ENCODE measurements around the gene OR4D10. TPM values are rescaled to one million over a fixed set of nuclear protein-coding genes. Genes with fewer than 3 reads are reported as not detected.
A peak's percentile ranks its signal among the peaks of the same experiment; 100 is the strongest.
"Not testable (repeated sequence)": the region's sequence is repeated elsewhere in the genome, so short reads cannot be mapped to it uniquely, and the experiment has no call there.

Gene OR4D10
- total RNA-seq, 4 donors from 2014 or later = not detected

DNA sequence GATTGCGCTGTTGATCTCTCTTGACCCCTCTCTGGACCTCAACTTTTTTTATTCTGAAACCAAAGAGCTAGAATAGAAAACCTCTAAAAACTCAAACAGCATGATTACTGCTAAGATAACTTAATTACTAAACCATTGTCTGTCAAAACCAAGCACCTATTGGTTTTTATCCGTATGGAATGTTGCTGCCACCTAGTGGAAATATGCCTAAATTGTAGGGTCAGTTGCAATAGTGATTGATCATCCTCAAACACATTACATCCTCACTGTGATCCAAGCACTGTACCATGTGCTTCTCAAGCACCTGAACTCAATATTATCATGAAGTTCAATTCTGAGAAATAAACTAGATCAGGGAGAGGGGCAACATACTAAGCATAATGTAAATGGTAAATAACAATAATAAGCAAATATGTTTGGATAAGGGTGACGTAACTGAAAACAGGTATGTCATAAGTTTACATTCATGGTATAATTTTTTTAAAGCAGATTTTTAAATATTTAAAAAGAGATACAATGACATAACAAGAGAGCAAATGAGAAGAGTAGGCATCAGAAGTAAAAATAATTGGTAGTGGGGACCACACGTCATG lies 43.1 kb upstream of the OR4D10 start:
- no peak for TF ChIP-seq POLR2A (IDR thresholded peaks at IDR 0.05)
- TF ChIP-seq, protein P1, sequence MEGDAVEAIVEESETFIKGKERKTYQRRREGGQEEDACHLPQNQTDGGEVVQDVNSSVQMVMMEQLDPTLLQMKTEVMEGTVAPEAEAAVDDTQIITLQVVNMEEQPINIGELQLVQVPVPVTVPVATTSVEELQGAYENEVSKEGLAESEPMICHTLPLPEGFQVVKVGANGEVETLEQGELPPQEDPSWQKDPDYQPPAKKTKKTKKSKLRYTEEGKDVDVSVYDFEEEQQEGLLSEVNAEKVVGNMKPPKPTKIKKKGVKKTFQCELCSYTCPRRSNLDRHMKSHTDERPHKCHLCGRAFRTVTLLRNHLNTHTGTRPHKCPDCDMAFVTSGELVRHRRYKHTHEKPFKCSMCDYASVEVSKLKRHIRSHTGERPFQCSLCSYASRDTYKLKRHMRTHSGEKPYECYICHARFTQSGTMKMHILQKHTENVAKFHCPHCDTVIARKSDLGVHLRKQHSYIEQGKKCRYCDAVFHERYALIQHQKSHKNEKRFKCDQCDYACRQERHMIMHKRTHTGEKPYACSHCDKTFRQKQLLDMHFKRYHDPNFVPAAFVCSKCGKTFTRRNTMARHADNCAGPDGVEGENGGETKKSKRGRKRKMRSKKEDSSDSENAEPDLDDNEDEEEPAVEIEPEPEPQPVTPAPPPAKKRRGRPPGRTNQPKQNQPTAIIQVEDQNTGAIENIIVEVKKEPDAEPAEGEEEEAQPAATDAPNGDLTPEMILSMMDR (IDR thresholded peaks at IDR 0.05) = peak; percentile 66 to 78 (median 71)
- Histone ChIP-seq H3K27ac (no peak overlapping the region), H3K4me3 (no peak overlapping the region), H3K9me3 (no peaks in the 10 kb centered on the region), H3K4me1 (no peaks in the 10 kb centered on the region), H3K27me3 (no peaks in the 10 kb centered on the region), H3K36me3 (no peaks in the 10 kb centered on the region)
- peak in 2 of 3 donors; percentile 33 to 56 for DNase-seq

- no peaks in the 10 kb centered on the region for H3K9me3 ChIP-seq
- DNase-seq = no peak
- no peaks in the 10 kb centered on the region for H3K27me3 ChIP-seq
- TF ChIP-seq POLR2A (IDR thresholded peaks at IDR 0.05) = no peak
- TF ChIP-seq, protein P1 (IDR thresholded peaks at IDR 0.05) = no peak
- H3K4me3 ChIP-seq = no peak within 1 kb of the TSS
- no peak within 1 kb of the TSS for H3K27ac ChIP-seq
- no peaks in the 10 kb centered on the region for H3K36me3 ChIP-seq
- H3K4me1 ChIP-seq = no peaks in the 10 kb centered on the region
Measured at GRCh38 chr11:59436169-59436568, 36.9 kb upstream of the OR4D10 start, which contains the start of gene OR5A1. TSS of gene OR5A1 (plus strand) at chr11:59436469. CDS start at chr11:59443169, 6,700 bp downstream.

DNA sequence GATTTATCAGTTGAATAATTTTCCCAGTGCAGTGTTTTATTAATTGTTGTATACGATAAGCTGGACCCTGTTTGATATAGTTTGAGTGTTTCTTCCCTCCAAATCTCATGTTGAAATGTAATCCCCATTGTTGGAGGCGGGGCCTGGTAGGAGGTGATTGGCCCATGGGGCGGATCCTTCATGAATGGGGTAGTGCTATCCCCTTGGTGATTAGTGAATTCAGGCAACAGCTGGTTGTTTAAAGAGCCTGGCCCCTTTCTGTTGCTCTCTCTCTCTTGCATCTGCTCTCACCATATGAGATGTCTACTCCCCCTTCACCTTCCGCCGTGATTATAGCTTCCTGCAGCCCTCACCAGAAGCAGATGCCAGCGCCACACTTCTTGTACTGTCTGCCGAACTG lies 35.3 kb upstream of the OR4D10 start:
- H3K36me3 ChIP-seq = no peaks in the 10 kb centered on the region
- H3K4me1 ChIP-seq = no peaks in the 10 kb centered on the region
- H3K27me3 ChIP-seq = no peaks in the 10 kb centered on the region

DNA sequence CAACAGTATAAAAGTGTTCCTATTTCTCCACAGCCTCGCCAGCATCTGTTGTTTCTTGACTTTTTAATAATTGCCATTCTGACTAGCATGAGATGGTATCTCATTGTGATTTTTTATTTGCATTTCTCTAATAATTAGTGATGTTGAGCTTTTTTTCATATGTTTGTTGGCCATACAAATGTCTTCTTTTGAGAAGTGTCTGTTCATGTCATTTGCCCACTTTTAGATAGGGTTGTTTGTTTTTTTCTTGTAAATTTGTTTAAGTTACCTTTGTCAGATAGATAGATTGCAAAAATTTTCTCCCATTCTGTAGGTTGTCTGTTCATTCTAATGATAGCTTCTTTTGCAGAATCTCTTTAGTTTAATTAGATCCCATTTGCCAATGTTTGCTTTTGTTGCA lies 27.5 kb upstream of the OR4D10 start:
- not testable (repeated sequence) for H3K4me3 ChIP-seq, H3K4me1 ChIP-seq, DNase-seq, H3K36me3 ChIP-seq, H3K27ac ChIP-seq, H3K27me3 ChIP-seq, H3K9me3 ChIP-seq

More for the DNA sequence above, 35.3 kb upstream of the OR4D10 start:
- TF ChIP-seq, protein P1 (IDR thresholded peaks at IDR 0.05) = no peak
- TF ChIP-seq POLR2A (IDR thresholded peaks at IDR 0.05) = no peak
- Histone ChIP-seq H3K27ac (no peak overlapping the region), H3K4me3 (no peak overlapping the region), H3K9me3 (no peaks in the 10 kb centered on the region)
- no peak for DNase-seq

DNA sequence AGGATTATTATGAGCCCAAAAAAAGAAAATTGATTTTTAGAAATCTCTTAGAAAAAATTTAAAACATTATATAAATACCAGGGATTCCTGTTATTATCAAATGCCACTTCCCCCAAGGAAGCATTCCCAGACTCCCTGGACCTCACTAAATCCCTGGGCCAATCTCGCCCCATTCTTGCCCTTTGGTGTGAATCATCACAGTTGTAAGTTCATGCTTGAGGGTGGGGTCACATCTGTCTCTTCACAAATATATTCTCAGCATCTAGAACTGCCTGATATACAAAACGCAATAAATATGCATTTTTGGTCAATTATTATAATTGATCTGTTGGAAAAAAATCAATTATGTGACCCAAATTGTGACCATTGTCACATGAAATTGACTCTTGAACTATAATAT lies 24.6 kb upstream of the OR4D10 start:
- TF ChIP-seq POLR2A (IDR thresholded peaks at IDR 0.05) = no peak
- TF ChIP-seq, protein P1 (IDR thresholded peaks at IDR 0.05) = no peak
- no peak for DNase-seq

DNA sequence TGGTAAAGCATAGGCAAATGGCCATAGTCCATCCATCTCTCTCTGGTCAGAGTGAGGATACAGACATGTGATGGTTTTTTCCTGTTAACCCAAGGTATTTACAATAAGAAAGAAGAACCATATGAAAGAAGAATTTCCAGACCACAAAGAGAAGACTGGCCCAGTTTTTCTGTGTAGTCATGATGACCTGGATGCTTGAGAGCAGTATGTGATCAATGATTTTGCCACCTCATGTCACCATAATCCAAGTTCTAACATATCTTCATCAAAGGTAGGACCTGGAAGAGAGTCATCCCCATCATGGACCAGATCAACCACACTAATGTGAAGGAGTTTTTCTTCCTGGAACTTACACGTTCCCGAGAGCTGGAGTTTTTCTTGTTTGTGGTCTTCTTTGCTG lies 16.5 kb upstream of the OR4D10 start, which contains the start of gene OR4D6:
OR4D6 (plus strand) TSS at position 301 of the 400 bp plus-strand sequence; CDS start at position 301, 0 bp downstream.
- Histone ChIP-seq H3K4me3 (no peak within 1 kb of the TSS), H3K4me1 (no peaks in the 10 kb centered on the region), H3K27me3 (no peaks in the 10 kb centered on the region), H3K36me3 (no peaks in the 10 kb centered on the region), H3K27ac (no peak within 1 kb of the TSS), H3K9me3 (no peaks in the 10 kb centered on the region)
- DNase-seq = no peak
- TF ChIP-seq POLR2A (IDR thresholded peaks at IDR 0.05) = no peak
- TF ChIP-seq, protein P1 (IDR thresholded peaks at IDR 0.05) = no peak

More for the DNA sequence above, 24.6 kb upstream of the OR4D10 start:
- Histone ChIP-seq H3K9me3 (peaks cover 0 to 3% (median 0%) of the 10 kb centered on the region in 4 donors), H3K27ac (no peak overlapping the region), H3K36me3 (no peaks in the 10 kb centered on the region), H3K4me1 (no peaks in the 10 kb centered on the region), H3K27me3 (no peaks in the 10 kb centered on the region), H3K4me3 (no peak overlapping the region)
